KG1 (cell line): ENCODE data around the gene TENT4B.

Experiments
- DNase-seq: peaks from one replicate; lab custom pipeline; 2025; lab: John Stamatoyannopoulos, UW

Gene TENT4B

DNA sequence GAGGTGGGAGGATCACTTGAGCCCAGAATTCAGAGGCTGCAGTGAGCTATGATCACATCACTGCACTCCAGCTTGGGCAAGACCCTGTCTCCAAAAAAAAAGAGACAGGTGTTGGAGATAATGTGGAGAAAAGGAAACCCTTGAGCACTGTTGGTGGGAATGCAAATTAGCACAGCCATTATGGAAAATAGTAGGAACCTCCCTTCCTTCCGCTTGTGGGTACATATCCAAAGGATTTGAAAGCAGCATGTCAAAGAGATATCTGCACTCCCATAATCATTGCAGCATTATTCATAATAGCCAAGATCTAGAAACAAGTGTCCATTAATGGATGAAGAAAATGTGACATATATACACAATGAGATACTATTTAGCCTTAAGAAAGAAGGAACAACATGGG lies 103.5 kb downstream of the TENT4B start:
- no peak for DNase-seq

DNA sequence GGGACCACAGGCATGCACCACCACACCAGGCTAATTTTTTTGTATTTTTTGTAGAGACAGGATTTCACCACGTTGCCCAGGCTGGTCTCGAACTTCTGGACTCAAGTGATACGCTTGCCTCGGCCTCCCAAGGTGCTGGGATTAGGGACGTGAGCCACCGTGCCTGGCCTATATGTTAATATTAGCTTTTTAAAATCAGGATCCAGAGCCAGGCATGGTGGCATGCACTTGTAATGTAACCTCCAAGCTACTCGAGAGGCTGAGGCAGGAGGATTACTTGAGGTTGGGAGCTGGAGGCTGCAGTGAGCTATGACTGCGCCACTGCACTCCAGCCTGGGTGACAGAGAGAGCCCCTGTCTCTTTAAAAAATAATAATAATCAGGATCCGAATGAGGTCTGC lies 104.8 kb downstream of the TENT4B start:
- DNase-seq: no peak

DNA sequence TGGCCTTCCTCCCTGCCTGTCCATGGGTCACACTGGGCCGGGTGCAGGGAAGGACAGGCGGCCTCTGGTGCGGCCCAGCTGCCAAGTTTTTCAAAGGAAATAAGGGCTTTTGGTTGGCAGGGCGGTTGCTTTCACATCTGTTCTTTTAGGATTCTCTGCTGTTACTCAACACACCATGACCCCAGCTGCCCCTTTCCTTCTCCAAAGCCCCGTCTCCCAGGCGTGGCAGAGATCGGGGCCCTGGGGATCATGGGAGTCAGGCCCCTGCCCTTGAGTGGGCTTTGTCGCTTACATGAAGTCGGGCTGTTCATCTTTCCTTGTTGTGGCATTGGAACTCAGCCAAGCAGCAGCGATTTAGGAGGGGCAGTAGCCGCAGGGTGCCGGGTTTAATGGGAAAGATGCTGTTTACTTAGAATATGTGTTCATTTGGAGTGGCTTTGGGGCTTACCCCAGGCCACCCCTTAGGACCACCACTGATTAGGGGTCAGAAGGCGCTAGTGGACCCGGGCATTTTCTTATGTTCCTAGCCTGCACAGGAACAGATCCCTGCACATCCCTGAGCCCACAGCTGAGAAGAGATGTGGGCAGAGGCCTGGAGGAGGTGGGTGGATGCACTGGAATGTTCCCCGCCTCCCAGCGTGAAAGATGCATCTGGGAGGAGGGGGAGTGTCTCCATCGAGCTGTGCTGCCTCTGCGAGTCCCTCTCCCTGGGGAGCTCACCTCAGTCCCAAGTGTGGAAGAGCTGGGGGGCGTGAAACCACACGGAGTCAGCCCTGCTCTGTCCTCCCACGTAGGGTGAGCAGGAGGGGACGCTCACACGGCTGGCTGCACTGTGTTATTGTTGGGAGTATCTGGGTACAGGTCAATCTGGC lies 106.5 kb downstream of the TENT4B start:
- DNase-seq: no peak

DNA sequence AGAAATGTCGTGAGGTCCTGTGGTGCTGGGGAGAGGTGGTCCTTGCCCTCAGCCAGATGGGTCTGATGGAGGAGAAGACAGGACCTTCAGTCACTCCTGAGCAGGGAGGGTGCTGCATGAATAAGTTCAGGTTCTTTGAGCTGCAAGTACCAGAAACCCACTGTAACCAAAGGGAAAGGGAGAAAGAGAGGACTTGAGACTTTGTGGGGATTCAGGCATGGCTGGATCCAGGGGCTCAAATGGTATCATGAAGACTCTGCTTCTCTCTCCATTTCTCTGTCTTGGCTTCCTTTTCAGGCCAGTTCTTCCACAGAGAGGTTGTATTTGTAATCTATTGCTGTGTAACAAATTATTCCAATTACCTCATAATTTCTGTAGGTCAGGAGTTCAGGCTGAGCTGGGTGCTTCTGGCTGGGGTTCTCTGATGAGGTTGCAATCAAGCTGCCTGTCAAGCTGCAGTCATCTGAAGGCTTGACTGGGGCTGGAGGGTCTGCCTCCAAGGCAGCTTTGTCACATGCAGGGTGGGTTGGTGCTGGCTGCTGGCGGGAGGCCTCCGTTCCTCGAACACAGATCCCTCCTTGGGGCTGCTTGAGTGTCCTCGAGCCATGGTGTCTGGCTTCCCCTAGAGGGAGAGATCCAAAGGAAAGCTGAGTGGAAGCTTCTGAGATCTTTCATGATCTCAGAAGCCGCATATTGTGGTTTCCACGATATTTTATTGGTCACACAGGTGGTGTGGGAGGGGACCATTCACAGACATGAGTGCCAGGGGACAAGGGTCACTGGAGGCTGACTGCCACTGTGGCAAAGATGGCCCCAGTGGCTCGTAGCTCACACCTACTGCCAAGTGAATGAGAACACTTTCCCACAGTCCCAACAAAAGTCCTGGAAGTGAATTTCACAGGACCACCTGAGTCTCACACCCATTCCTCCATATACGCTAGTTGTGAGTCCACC lies 107.4 kb downstream of the TENT4B start:
- DNase-seq: no peak

DNA sequence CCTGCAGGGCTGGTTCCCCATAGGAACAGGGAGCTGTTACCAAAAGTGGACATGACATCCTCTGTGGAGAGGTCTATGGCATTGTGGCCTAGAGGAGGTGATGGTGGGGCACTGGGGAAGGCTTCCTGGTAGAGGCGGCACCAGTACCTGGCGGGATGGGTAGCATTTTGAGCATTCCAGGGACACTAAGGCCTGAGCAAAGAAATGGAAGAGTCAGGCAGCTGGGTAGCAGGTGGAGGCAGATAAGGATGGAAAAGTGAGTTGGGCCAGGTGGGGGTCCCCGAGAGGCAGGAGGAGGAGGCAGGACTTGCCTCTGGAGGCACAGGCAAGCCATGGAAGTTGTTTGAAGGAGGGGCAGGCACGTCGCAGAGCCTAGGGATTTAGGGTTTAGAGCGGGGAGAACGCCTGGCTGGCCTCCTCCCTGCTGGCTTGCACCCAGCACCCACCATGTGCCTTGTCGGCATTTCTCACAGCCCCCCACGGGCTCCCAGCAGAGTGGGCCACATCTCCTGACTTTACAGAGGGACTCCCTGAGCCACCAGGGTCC lies 108.1 kb downstream of the TENT4B start:
- DNase-seq: no peak

DNA sequence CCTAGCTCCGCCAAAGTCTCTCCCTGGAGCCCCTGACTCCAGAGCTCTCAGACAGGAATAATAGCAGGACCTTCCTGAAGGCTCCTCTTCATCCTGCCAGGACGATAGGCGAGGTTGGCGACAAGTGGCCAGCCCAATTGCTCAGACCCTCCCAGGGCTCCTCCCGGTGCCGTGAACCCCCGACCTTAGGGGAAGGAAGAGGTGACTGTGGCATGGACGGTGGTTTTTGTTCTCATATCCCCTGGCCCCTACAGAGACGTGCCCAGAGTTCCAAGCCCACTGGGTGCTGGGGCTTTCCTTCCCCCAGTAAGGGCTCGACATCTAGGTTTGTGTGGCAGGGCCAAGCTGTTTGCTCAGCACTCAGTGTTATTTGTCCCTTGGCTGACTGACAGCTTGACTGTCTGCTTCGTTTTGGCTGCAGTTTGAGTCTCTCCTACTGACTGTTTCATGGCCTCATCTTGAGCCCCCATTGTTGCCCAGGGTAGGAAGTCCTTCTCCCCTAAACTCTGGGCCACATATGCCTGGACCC lies 108.7 kb downstream of the TENT4B start:
- peak; percentile 23 for DNase-seq

DNA sequence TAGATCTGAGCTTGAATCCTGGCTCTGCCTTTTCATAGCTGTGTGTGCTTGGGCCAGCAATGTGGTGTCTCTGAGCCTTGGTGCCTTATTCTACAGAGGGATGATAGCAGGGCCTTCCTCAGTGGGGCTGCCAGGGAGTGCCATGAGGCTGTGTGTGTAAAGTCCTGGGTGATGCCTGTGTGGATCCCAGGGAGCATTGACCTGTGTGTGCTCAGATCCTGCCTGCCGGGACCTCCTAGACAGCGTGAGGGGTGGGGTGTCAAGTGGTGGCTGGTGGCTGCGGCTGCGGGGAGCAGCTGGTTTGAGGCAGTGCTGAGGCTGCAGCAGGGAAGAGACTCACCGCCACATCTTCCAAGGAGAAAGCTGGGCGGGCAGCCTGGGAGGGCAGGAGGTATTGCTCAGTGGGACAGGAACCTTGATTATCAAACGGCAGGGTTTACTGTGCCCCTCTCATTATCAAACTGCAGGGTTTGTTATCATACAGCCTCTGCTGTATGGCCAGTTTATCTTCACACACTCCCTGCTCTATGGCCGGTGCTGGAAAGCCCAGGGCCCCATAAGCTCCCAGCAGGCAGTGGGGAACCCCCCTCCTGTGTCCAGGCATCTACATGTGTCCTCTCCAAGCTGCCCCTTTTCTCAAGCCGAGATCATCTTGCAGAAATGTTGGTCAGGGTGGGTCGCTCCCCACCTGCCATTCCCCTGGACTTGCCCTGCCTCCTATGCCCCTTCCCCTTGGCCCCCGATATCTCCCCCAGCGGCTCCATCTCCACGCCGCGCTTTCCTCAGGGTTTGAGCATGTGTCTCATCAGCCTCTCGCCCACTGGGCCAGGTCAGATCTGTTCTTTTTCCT lies 110.2 kb downstream of the TENT4B start:
- no peak for DNase-seq

DNA sequence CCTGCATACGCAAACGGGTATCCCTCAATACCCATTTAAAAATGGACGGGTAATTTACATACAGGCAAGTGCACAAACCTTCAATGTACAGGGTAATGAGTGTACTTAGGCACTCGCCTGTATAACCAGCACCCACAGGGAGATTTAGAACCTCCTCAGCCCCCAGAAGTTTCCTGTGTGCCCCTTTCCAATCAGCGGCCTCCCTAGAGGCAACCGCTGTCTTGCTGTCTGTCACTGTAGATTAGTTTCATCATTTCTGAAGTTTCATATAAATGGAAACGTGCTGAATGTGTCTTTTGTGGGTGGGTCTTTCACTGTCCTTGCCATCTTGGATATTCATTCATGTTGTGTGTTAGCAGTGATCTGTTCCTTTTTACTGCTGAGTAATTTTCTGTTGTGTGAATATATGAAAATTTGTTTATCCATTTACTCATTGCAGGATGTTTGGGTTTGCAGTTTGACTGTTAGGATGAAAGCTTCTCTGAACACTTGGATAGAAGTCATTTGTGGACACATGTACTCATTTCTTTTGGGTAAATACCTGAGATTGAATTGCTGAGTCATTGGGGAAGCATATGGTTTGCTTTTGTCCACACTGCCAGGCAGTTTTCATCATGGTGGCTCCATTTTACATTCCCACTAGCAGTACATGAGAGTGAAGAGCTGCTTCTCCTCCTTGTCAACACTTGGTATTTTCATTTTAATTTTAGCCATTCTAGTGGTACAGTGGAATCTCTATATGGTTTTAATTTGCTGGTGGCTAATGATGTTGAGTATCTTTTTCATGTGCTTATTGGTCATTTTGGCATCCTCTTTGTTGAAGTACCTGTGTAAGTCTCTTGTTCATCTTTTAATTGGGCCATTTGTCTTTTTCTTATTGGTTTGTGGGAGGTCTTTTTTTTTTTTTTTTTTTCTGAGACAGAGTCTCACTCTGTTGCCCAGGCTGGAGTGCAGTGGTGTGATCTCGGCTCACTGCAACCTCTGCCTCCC lies 111.1 kb downstream of the TENT4B start:
- DNase-seq: no peak

DNA sequence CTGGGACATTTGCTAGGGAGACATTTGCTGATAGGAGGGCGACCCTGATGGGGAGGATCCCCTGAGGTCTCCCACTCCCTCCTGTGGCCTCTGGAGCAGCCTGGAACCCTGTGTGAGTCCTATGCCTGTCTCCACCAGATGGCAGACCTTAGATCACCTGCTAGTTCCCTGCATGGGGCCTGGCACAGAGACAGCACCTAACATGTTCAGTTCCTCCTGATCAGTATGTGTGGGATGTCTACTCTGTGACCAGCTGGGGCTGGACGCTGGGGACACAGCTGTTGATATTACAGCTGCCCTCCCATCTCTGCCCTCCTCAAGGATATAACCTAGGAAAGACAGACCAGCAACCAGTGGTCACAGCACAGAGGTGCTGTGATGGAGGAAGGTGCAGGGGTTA lies 112.2 kb downstream of the TENT4B start:
- no peak for DNase-seq

DNA sequence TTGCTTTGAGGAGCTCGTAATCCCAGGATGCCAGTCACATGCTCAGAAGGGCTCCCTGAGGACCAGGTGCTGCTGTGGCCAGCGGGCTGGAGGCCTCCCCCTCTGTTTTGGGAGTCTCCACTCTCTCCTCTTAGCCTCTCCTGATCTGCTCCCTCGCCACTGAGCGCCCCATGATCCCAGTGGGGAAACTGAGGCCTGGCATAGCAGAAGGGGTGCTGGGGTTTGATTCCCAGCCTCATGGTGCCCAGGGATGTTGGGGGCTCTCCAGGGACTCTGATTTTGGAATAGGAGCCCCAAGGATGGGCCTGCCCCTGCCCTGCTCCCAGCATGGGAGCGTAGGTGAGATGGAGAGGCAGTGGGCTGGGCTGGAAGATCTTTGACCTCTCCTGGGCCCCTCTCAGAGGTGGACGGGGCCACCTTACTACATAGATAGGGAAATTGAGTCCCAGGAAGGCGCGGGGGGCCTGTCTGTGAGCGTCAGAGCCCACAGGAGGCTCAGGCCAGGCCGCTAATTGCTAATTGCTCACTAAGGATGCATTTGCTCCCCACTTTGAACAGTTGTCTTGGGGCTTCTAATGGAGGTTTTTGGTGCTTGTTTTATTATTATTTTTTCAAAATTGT lies 112.7 kb downstream of the TENT4B start:
- DNase-seq: no peak

DNA sequence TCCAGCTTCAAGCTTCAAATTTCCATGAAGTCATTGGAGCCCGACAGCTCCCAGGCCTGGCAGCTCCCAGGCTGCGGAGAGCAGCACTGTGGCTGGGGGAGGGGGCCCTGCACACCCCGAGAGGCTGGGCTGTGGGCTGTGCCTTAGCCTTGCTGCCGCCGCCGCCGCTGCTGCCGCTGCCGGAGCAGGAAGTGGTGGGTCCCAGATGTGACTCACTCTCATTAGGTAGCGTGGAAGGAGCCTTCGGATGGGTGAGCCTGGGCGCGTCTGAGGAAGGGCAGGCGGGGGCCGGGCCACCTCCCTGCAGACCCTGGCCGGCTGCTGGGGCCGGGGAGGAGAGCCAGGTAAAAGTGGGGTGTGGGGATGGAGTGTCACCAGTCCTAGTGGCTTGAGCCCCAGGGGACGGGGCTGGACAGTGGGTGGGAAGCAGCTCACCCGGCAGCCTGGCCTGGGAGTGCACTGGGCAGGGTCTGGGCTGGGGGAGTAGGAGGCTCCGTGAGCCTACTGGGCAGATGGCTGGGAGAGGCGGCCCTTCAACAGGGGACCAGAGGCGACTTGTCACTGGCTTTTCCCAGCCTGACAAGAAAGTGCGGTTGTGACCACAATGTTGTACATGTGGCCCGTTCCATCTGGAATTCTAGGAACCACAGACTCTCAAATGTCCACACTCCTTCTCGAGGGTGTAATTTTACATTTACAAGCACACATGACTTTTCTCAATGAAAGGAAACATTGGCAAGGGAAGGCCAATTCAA lies 113.4 kb downstream of the TENT4B start, which contains the start of gene ADCY7:
TSS of gene ADCY7 (plus strand) at position 215 of the 755 bp plus-strand sequence. CDS start 21,629 bp downstream, outside the sequence.
- peak; percentile 74 for DNase-seq

DNA sequence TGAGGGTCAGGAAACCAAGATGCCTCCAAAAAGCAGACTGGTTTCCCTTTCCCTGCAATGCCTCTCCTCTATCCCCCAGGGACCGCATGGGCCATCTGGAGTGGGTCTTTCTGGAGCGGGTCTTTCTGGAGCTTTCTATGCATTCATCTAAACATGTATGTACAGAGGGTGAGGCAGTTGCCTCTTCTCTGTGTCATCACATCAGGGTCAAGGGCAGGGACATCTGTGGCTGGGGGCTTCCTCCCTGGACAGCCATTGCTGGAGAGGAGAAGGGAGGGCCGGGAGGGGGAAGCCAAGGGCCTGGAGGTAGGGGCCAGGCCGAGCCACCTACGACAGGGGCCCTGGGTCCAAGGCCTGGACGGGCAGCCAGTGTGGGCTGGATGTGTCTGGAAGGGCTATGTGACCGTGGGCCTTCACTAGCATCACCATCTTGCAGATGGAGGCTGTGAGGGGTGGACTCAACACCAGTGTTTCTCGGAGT lies 114.1 kb downstream of the TENT4B start:
- no peak for DNase-seq

DNA sequence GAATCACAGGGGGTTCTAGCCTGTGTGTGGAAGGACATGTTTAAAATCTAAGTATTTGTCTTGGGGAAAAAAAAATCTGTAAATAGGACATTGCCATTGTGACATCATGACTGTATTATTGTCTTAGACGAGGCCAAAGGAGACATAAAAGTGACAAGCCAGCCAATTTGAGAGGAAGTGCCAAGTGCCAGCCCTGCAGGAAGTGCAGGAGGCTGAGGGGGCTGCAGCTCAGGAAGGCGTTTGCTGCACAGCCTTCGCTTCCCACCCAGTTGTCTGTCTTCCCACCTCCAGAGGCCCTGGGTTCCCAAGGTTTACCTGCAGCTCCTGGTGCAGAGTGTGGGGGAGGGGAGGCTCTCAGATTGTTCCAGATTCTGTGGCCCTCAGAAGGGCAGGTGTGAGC lies 114.5 kb downstream of the TENT4B start:
- DNase-seq: no peak

DNA sequence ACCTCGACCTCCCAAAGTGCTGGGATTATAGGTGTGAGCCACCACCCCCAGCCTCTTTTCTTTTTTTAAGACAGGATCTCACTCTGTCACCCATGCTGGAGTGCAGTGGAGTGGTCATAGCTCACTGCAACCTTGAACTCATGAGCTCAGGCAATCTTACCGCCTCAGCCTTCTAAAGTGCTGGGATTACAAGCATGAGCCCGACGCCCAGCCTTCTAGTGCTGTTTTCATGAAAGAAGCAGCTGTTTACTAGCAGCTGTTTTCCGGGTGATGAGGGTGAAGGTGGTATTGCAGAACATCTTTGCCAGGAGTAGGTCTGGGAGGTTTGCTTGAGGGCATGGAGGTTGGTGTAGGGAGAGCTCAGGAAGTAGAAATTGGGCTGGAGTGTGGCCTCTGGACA lies 115.2 kb downstream of the TENT4B start:
- no peak for DNase-seq

DNA sequence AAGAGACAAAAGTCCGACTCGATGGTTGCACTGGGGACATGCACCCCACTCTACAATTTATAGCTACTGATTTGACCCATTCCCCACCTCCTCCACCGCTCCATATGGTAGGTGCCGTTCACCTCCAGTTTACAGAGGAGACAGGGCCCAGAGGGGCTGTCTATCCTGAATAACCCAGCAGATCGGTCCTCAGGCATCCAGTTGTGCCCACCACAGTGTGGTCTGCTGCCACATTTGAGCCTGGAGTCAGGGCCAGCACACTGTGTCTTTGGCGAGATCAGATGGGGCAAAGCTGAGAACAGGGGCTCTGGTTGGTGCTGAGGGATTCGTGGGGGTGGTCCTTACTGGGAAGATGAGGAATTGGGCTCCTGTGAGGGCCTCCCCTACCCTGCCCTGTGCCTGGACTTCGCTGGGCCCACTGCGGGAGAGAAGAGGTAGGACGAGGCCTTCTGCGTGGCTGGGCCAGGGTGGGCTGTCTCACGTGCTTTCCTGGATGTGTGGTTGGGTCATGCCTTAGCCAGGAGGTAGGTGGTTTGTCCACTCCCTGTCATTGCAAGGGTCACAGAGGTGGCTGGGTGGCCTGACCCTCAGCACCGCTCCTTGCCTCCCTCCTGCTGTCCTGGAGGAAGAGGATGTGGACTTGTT lies 116.1 kb downstream of the TENT4B start:
- no peak for DNase-seq

DNA sequence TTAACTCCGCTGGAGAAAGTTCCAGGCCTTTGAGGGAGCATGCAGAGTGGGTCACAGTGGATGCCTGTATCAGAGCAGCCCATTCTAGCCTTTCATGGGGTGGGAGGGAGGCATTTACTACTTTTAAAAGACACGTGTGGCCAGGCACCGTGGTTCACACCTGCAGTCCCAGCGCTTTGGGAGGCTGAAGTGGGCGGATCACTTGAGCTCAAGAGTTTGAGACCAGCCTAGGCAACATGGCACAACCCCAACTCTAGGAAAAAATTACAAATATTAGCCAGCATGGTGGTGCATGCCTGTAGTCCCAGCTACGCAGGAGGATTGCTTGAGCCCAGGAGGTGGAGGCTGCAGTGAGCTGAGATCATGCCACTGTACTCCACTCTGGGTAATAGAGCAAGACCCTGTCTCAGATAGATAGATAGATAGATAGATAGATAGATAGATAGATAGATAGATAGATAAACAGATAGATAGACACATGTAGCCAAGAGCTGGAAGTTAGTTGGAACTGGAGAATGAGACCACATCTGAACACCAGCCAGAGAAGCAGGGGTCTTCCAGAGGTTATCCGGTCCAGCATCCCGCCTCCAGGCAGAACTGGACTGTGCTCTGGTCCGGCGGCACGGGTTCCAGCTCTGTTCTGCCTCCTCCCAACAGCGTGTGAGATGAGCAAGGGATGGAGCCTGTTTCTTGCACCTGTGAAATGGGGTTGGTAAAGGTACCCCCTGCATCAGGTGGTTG lies 116.8 kb downstream of the TENT4B start:
- DNase-seq: no peak

DNA sequence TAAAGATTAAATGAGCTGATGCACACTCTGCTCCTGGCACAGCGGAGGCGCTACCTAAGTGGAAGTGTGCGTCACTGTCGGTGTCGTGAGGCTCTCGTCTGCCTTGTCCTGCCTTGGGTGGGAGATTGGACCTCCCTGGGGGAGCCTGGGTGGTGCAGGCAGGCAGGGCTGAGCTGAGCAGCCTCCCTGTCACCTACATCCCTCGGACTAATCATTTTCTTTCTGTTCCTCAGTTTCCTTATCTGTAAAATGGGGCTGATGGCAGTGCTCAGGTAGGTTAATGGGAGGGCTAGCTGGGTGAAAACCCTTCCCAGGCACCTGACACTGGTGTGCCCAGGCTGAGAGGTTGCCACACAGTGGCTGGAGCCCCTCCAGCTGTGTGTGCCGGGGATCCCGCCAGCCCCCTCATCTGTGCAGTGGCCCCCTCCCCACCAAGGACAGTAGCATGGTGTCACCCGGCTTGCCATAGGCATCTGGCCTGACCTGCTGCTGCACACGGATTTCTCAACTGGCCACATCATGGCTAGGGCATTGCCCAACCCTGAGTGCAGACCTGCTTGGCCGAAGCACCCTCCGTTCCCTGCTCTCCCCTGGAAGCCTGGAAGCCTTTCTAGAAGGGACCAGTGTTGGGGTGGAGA lies 117.5 kb downstream of the TENT4B start:
- DNase-seq: no peak
